Activated T-cell treated with anti-CD3 and anti-CD28 coated beads, Interleukin-2, amount 50 U/mL, for 24 hours (primary cell): ENCODE measurements around the gene CREB5.

Experiments used
- DNase-seq: peaks from one replicate; pipeline ENCODE4 v3.0.0-alpha.2; 2020
- H3K27ac Mint-ChIP-seq: 2 replicates; pipeline ENCODE4 v1.8.0; 2020; ENCODE audit warnings: mild to moderate bottlenecking, mixed read lengths
- H3K27me3 Mint-ChIP-seq: 2 replicates; pipeline ENCODE4 v1.8.0; 2020; ENCODE audit warnings: mixed read lengths
- H3K36me3 Mint-ChIP-seq: 2 replicates; pipeline ENCODE4 v1.8.0; 2020; ENCODE audit warnings: low read depth, mixed read lengths
- H3K4me1 Mint-ChIP-seq: 2 replicates; pipeline ENCODE4 v1.8.0; 2020; ENCODE audit warnings: low read depth, mixed read lengths
- H3K4me3 Mint-ChIP-seq: 2 replicates; pipeline ENCODE4 v1.8.0; 2020; ENCODE audit warnings: mild to moderate bottlenecking, moderate library complexity, mixed read lengths
- H3K9me3 Mint-ChIP-seq: 2 replicates; pipeline ENCODE4 v1.8.0; 2020; ENCODE audit warnings: mixed read lengths

The CREB5 gene

DNA sequence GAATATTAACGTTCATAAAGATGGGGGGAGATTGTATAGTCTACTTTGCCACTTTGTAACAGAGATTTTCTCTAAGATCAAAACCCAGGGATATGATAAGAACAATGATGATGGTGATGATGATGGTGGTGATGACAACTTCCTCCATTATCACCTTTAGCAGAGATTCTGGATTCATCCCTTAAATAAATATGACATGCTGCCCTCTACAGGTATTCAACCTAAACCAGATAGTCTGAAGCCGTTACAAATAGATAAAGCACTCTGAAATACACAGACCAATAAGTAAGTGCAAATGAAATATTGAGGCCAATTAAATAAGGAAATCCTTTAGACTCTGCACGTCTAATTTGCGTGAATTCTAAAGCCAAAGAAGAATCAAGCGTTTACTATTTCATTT is 211.5 kb downstream of the CREB5 start:
- Mint-ChIP-seq H3K4me1 (no peaks in the 10 kb centered on the region), H3K9me3 (no peaks in the 10 kb centered on the region), H3K27ac (no peak overlapping the region), H3K4me3 (no peak overlapping the region), H3K36me3 (no peaks in the 10 kb centered on the region), H3K27me3 (peaks cover 24% of the 10 kb centered on the region)
- DNase-seq: no peak

DNA sequence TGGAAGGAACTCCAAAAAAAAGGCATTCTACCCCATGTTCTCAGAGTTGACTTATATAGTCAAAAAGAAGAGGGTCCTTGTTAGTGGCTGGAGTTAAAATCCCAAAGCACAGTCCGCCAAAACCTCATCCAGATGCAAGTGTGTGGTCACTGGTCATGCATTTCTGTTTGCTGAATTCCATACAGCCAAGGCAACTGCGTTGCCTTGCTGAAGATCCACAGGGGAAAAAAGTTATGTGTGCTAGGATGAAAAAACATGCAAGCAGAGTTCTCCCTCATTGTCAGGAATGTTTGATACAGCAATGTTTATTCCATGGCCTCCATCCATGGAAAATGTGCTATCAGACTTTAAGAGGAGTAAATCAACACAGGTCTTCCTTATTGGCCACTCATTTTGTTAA is 213.1 kb downstream of the CREB5 start:
- DNase-seq: no peak
- H3K27me3 Mint-ChIP-seq: peaks cover 27% of the 10 kb centered on the region
- H3K4me3 Mint-ChIP-seq: no peak overlapping the region
- H3K9me3 Mint-ChIP-seq: no peaks in the 10 kb centered on the region
- H3K36me3 Mint-ChIP-seq: no peaks in the 10 kb centered on the region
- H3K27ac Mint-ChIP-seq: no peak overlapping the region
- no peaks in the 10 kb centered on the region for H3K4me1 Mint-ChIP-seq

DNA sequence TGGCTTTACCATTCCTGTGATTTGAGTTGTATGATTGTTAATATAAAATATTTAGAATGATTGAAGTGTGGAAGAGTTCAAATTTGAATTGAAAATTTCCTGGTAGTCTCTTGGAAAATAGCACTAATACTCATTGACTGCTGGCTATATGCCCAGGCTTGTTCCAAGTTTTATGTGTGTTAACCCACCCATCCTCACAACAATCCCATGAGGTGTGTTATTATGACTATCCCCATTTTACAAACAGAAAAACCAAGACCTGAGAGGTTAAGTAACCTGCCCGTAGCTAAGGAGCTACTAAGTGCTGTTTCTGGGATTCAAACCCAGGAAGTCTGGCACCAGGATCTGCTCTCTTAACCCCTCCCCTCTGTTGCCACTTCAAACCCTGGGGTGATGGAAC is 213.9 kb downstream of the CREB5 start:
- H3K36me3 Mint-ChIP-seq: no peaks in the 10 kb centered on the region
- no peaks in the 10 kb centered on the region for H3K9me3 Mint-ChIP-seq
- H3K27ac Mint-ChIP-seq: no peak overlapping the region
- no peaks in the 10 kb centered on the region for H3K4me1 Mint-ChIP-seq
- H3K4me3 Mint-ChIP-seq: no peak overlapping the region
- peaks cover 27% of the 10 kb centered on the region for H3K27me3 Mint-ChIP-seq
- DNase-seq: no peak

DNA sequence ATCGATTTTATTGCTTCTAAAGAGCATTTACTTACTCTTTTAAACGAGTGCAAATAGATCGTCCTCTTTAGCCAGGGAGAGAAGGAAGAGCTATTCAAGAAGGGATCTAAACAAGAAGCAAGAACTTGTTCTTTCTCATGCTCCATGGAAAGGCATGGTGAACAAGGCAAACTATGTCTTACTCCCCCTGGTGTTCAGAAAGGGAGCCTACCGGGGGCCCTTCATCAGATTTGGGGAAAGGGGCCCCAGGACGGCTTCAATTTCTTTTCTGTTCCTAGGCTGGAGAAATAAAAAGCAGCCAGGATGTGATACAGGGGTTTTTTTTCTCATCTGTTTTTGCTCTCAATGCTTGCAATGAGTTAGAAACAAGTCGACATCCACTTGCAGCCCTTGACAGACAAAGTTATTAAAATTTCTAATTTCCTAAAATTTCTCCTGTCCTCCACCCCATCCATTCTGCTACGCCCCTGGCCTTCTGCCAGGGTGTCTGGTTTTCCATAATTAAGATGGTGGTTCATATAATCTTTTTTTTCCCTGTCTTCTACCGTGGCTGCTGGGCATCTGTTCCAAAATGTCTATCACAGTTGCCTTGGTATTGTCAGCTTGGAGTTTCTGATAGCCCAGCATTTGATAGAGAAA is 214.4 kb downstream of the CREB5 start:
- peak; percentile 32 for DNase-seq
- no peak overlapping the region for H3K4me3 Mint-ChIP-seq
- H3K9me3 Mint-ChIP-seq: no peaks in the 10 kb centered on the region
- no peak overlapping the region for H3K27ac Mint-ChIP-seq
- no peaks in the 10 kb centered on the region for H3K4me1 Mint-ChIP-seq
- H3K27me3 Mint-ChIP-seq: peaks cover 30% of the 10 kb centered on the region
- H3K36me3 Mint-ChIP-seq: no peaks in the 10 kb centered on the region

DNA sequence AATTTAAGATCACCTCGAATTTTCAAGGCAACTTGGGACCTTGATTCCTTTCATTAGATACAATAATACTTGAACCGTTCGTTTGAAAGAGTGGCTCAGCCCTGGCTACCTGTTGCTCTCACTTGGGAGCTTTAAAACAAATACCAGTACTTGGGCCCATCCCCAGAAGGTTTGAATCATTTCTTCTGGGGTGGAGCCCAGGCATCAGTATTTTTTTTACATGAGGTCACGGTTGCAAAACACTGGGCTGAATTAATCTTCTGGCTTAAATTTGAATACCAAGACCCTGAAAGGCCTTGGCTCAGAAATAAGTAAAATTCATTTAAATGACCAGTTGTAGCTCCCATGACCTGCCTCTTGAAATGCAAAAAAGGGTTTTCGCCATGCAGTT is 214.9 kb downstream of the CREB5 start:
- Mint-ChIP-seq H3K27me3 (peaks cover 32% of the 10 kb centered on the region), H3K4me3 (no peak overlapping the region), H3K36me3 (no peaks in the 10 kb centered on the region), H3K9me3 (no peaks in the 10 kb centered on the region), H3K27ac (no peak overlapping the region), H3K4me1 (no peaks in the 10 kb centered on the region)
- no peak for DNase-seq

DNA sequence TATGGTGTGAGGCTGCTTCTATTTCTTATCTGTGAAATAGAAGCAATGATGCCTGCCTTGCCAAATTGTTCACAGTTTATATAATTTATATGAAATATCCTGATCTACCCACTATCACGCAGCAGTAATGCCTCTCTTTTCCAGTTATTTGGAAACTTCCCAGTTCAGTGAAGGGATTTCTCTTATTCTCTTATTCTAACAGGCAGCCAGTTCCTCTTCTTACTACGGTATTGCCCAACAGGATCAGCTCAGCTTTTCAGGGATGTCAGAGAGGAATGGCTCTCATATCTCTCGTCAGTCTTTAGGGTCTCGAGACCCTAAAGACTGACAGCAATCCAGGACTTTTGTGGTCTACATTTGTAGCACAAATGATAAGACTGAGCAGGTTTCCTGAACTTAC is 215.6 kb downstream of the CREB5 start:
- H3K4me1 Mint-ChIP-seq: no peaks in the 10 kb centered on the region
- no peak for DNase-seq
- H3K4me3 Mint-ChIP-seq: no peak overlapping the region
- H3K27me3 Mint-ChIP-seq: peaks cover 35% of the 10 kb centered on the region
- no peaks in the 10 kb centered on the region for H3K9me3 Mint-ChIP-seq
- no peak overlapping the region for H3K27ac Mint-ChIP-seq
- no peaks in the 10 kb centered on the region for H3K36me3 Mint-ChIP-seq

DNA sequence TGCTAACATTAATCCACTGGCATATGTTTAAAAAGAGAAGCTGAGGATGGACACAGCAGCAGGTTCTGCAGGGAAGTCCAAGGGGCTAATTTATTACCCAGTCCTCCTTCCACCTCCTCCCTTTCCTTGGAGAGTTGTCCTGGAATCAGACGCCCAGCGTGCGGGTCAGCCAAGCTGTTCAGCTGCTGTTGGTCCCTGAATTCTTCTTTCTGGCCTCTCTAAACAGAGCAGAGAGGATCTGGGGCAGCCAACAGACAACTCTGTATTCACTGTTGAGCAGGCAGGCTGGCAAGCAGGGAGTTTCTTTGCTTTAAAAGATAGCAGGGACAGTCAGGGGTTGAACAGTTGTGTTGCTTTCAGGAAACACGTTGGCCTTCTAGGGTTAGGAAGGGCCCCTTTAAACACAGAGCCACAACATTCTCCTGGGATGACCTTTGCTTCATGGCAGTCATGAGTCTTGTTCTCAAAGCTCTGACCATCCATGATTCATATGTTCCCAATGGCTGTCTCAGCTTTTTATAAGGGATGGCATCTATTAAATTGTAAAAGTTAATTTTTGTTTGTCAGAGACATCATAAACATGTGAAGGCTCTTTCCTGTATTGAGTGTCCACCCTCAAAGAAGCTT is 217.0 kb downstream of the CREB5 start:
- H3K9me3 Mint-ChIP-seq: no peaks in the 10 kb centered on the region
- H3K4me3 Mint-ChIP-seq: no peak overlapping the region
- H3K27ac Mint-ChIP-seq: no peak overlapping the region
- H3K4me1 Mint-ChIP-seq: no peaks in the 10 kb centered on the region
- no peak for DNase-seq
- no peaks in the 10 kb centered on the region for H3K36me3 Mint-ChIP-seq
- H3K27me3 Mint-ChIP-seq: peaks cover 29% of the 10 kb centered on the region

DNA sequence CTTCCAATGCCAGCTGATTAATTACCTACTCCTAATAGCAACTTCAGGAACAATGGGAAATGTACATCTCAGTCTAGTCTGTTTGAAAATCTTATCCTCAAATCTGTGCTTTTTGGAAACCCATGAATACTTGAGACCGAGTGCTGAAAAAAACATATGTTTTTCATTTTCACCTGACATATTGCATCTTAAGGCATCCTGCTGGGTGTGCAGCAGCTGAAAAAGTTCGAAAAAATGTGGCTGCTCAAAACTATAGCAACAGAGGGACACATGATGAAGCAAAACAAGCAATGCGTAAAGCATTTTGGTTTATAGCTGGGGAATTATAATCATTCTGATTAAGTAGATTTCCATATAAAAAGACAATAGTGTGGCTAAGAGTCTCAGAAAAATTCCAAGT is 218.0 kb downstream of the CREB5 start:
- no peak overlapping the region for H3K27ac Mint-ChIP-seq
- no peaks in the 10 kb centered on the region for H3K4me1 Mint-ChIP-seq
- peaks cover 25% of the 10 kb centered on the region for H3K27me3 Mint-ChIP-seq
- H3K9me3 Mint-ChIP-seq: no peaks in the 10 kb centered on the region
- H3K36me3 Mint-ChIP-seq: no peaks in the 10 kb centered on the region
- DNase-seq: no peak
- no peak overlapping the region for H3K4me3 Mint-ChIP-seq

DNA sequence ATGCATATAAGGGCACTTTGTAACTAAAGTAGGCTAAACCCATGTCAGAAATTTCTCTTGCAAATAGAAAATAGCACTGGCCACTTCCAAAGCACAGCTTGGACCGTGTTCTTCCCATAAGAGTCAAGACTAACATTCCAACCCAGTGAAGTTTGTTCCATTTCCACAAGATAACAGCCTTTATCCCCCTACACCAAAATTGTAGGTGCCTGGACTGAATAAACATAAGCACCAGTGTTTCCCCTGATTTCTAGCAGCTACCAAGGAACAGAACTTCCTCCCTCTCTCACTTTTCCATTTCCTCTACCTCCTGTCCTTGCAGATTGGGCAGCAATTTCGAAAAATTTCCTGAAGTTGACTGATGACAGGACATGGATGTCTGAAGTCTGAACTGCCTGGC is 219.7 kb downstream of the CREB5 start:
- Mint-ChIP-seq H3K27me3 (peaks cover 19% of the 10 kb centered on the region), H3K27ac (no peak overlapping the region), H3K9me3 (no peaks in the 10 kb centered on the region), H3K36me3 (no peaks in the 10 kb centered on the region), H3K4me3 (no peak overlapping the region), H3K4me1 (no peaks in the 10 kb centered on the region)
- DNase-seq: no peak

DNA sequence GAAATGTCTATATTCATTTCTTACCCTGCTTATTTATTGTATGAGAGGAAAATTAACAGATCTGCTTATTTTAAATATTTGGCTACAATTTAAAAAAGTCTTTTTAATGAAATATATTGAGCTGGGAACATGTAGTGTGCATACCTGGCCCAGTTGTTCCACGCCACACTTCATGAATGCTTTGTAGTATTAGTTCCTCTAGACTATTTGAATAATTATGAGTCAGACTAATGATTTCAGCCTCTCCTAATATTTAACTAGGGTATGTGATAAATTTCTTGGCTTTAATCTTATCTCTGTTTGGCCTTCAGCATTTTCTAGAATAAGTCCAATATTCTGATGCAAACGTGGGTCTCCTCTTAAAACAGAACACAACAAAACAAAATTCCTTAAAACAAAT is 226.6 kb downstream of the CREB5 start:
- H3K4me3 Mint-ChIP-seq: no peak overlapping the region
- no peak for DNase-seq
- H3K27ac Mint-ChIP-seq: no peak overlapping the region
- H3K9me3 Mint-ChIP-seq: no peaks in the 10 kb centered on the region
- no peaks in the 10 kb centered on the region for H3K36me3 Mint-ChIP-seq
- no peaks in the 10 kb centered on the region for H3K4me1 Mint-ChIP-seq
- no peaks in the 10 kb centered on the region for H3K27me3 Mint-ChIP-seq

DNA sequence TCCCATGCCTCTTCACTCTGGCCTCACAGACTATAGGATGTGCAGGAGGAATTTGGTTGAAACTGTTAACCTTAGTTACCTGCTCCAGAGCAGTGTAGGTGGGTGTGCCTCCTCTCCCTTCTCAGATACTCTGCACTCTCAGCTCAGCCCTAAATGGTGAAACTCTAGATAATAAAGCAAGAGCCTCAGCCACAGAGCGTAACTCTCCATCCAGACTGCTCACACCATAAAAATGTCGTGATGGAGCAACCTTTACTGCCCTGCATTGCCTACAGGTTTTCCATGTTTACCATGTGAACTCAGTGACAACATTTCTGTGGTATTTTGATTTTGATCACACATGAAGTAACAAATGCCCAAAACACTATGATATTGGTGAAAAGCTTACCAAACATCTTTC is 227.7 kb downstream of the CREB5 start:
- H3K4me3 Mint-ChIP-seq: no peak overlapping the region
- no peaks in the 10 kb centered on the region for H3K4me1 Mint-ChIP-seq
- H3K27me3 Mint-ChIP-seq: peaks cover 4% of the 10 kb centered on the region
- no peaks in the 10 kb centered on the region for H3K36me3 Mint-ChIP-seq
- no peaks in the 10 kb centered on the region for H3K9me3 Mint-ChIP-seq
- DNase-seq: no peak
- H3K27ac Mint-ChIP-seq: no peak overlapping the region

DNA sequence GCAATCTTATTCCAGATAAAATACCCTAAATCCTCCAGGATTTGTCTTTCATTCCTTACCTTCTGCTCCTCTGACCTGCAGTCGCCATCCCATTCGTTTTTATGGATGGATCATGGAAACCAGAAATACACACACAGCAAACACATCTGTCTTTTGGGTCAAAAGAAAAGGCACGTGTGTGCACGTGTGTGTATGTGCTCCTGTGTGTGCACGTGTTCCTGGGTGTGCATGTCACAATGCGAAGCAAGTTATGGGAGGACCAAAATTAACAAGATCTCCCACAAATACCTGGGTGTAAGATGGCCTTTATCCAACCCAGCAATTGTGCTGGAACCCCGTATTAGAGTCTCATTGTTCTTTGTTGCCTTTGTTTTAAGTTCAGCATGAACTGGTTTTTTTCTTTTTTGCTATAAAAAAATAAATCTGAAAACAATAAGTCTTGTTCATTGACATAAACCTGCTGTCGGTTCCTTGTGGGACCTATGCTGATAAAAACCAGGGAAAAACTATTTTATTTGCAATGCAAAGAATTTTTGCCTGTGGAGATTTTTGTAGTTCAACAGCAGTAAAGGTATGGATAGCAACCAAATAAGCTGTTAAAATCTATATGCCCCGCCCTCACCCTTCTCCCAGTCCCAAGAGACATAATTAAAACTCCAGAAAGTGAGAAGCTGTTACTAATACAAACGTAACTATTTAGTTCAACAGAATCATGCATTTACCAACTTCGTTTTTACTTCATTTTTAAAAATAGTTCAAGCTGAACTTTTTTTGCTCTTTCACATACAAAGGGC is 229.6 kb downstream of the CREB5 start:
- no peaks in the 10 kb centered on the region for H3K36me3 Mint-ChIP-seq
- no peaks in the 10 kb centered on the region for H3K4me1 Mint-ChIP-seq
- no peaks in the 10 kb centered on the region for H3K9me3 Mint-ChIP-seq
- DNase-seq: no peak
- no peak overlapping the region for H3K27ac Mint-ChIP-seq
- no peak overlapping the region for H3K4me3 Mint-ChIP-seq
- peaks cover 4% of the 10 kb centered on the region for H3K27me3 Mint-ChIP-seq

DNA sequence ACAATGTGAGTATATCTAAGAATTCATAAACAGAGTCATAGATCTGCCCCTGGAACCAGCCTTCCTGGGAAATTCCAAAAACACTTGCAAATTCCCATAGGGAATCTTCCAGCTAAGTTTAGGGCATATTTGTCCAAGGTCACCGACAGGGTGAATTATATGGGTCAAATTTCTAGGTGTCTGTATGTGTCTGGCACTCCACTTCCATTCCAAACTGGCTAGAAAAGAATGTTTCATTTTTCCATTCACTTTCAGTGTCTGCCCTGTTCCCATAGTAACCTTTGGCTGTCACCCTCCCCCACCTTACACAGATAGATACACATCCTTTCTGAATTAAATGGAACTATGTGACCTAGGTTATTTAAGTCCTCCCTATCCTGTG is 230.9 kb downstream of the CREB5 start:
- no peak for DNase-seq
- H3K9me3 Mint-ChIP-seq: no peaks in the 10 kb centered on the region
- no peak overlapping the region for H3K4me3 Mint-ChIP-seq
- H3K4me1 Mint-ChIP-seq: no peaks in the 10 kb centered on the region
- H3K27me3 Mint-ChIP-seq: peaks cover 4% of the 10 kb centered on the region
- H3K27ac Mint-ChIP-seq: no peak overlapping the region
- no peaks in the 10 kb centered on the region for H3K36me3 Mint-ChIP-seq

DNA sequence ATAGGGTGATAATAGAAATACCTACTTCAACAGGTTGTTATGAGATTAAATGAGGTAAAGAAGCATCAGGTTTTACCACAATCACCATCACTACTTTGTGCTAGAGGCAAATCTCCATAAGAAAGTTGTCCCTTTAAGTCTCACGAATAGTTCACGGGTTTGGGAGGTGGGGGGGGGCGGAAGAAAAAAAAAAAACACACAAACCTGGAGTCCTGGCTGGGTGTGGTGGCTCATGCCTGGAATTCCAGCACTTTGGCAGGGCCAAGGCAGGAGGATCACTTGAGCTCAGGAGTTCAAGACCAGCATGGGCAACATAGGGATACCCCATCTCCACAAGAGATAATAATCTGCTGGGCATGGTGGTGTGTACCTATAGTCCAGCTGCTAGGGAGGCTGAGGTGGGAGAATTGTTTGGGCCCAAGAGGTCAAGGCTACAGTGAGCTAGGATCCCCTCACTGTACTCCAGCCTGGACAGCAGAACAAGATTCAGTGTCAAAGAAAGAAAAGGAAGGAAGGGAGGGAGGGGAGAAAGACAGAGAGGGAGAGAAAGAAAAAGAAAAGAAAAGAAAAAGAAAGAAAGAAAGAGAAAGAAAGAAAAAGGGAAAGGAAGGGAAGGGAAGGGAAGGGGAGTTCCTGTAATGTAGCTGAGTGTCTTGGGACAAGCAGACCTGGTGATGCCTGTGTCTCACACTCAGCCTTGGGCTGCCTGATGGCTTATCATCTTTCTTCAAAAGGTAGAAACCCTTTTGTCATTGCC is 231.4 kb downstream of the CREB5 start:
- no peak overlapping the region for H3K4me3 Mint-ChIP-seq
- no peaks in the 10 kb centered on the region for H3K4me1 Mint-ChIP-seq
- no peaks in the 10 kb centered on the region for H3K9me3 Mint-ChIP-seq
- DNase-seq: no peak
- no peaks in the 10 kb centered on the region for H3K36me3 Mint-ChIP-seq
- H3K27ac Mint-ChIP-seq: no peak overlapping the region
- peaks cover 4% of the 10 kb centered on the region for H3K27me3 Mint-ChIP-seq

DNA sequence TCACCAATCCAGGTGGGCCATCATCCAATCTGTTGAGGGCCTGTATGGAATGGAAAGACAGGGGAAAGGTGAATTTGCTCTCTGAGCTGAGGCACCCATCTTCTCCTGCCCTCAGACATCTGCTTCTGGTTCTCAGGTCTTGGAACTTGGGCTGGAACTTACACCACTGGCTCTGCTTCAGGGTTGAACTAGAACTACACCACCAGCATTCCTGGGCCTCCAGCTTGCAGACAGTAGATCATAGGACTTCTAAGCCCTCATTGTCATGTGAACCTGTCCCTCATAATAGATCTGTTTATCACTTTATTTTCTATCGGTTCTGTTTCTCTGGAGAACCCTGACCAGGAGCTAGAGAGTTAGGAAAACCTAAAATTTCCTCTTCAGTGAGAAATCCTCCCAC is 233.5 kb downstream of the CREB5 start:
- Mint-ChIP-seq H3K36me3 (no peaks in the 10 kb centered on the region), H3K9me3 (no peaks in the 10 kb centered on the region), H3K4me1 (no peaks in the 10 kb centered on the region), H3K27ac (no peak overlapping the region), H3K27me3 (peaks cover 4% of the 10 kb centered on the region), H3K4me3 (no peak overlapping the region)
- no peak for DNase-seq
